Liver (tissue), 3 donors: ENCODE data around the gene ANKMY1.

Experiments used
- ATF3 ChIP-seq: IDR thresholded peaks from 2 replicates; pipeline ENCODE4 v1.6.1; 2016; ENCODE audit warnings: antibody characterized with exemption
- CTCF ChIP-seq: fragments of 150-350 bp; IDR thresholded peaks from 2 replicates; pipeline ENCODE4 v1.5.1; 2017; ENCODE audit warnings: improper control_type of control experiment, low read depth, low read length; ENCODE audit not compliant: missing input control
- GABPA ChIP-seq, 2 donors: IDR thresholded peaks in 1 of 2; conservative IDR thresholded peaks in 1 of 2; 2 replicates each; pipeline ENCODE4 v1.6.1; 2016; ENCODE audit warnings: antibody characterized with exemption in 2 of 2, mild to moderate bottlenecking in 1 of 2, moderate library complexity in 1 of 2
- MAX ChIP-seq: IDR thresholded peaks from 2 replicates; pipeline ENCODE4 v1.6.1; 2016; ENCODE audit warnings: antibody characterized with exemption
- RAD21 ChIP-seq, 2 donors: IDR thresholded peaks; 2 replicates each; pipeline ENCODE4 v1.6.1; 2016; ENCODE audit warnings: antibody characterized with exemption in 2 of 2, mild to moderate bottlenecking in 2 of 2
- REST ChIP-seq: IDR thresholded peaks from 2 replicates; pipeline ENCODE4 v1.6.1; 2016; ENCODE audit warnings: antibody characterized with exemption, mild to moderate bottlenecking
- SP1 ChIP-seq: IDR thresholded peaks from 2 replicates; pipeline ENCODE4 v1.6.1; 2018; ENCODE audit warnings: antibody characterized with exemption, mild to moderate bottlenecking
- YY1 ChIP-seq: IDR thresholded peaks from 2 replicates; pipeline ENCODE4 v1.6.1; 2016; ENCODE audit warnings: antibody characterized with exemption, mild to moderate bottlenecking
- ZBTB33 ChIP-seq: IDR thresholded peaks from 2 replicates; pipeline ENCODE4 v1.6.1; 2016; ENCODE audit warnings: antibody characterized with exemption
- donor health status: healthy.
- donor health status: healthy.

GRCh38 chr2:240555541-240556250, 2.1 kb downstream of the ANKMY1 start:
- no peak for TF ChIP-seq RAD21 (IDR thresholded peaks at IDR 0.05)
- no peak for TF ChIP-seq MAX
- no peak for TF ChIP-seq CTCF
- TF ChIP-seq ZBTB33 = no peak
- TF ChIP-seq YY1 = no peak
- TF ChIP-seq SP1 = no peak
- no peak for TF ChIP-seq GABPA (IDR thresholded peaks at IDR 0.05 in 1 of 2, conservative IDR thresholded peaks at IDR 0.05 in 1 of 2)
- TF ChIP-seq ATF3 = no peak
- no peak for TF ChIP-seq REST
